Effector memory CD4-positive, alpha-beta T cell (primary cell): ENCODE measurements around the gene ACADVL.

Experiments used
- DNase-seq, 3 donors: peaks; one replicate each; pipeline ENCODE4 v3.0.0-alpha.2; 2020
- H3K27ac ChIP-seq: 2 replicates; pipeline ENCODE4 v1.7.0; 2013; ENCODE audit warnings: mild to moderate bottlenecking, low read length, moderate library complexity; ENCODE audit not compliant: insufficient read depth, poor library complexity, severe bottlenecking
- H3K27me3 ChIP-seq: replicated peaks from 2 replicates; pipeline ENCODE4 v1.7.0; 2013; ENCODE audit warnings: mild to moderate bottlenecking, low read length; ENCODE audit not compliant: insufficient read depth, control insufficient read depth, poor library complexity, severe bottlenecking
- H3K36me3 ChIP-seq: 2 replicates; pipeline ENCODE4 v1.7.0; 2013; ENCODE audit warnings: mild to moderate bottlenecking, low read length, moderate library complexity; ENCODE audit not compliant: control insufficient read depth, insufficient read depth
- H3K4me1 ChIP-seq: 2 replicates; pipeline ENCODE4 v1.7.0; 2013; ENCODE audit warnings: low read length, mild to moderate bottlenecking; ENCODE audit not compliant: control insufficient read depth, insufficient read depth, poor library complexity, severe bottlenecking
- H3K4me3 ChIP-seq: 2 replicates; pipeline ENCODE4 v1.7.0; 2013; ENCODE audit warnings: low read length, low read depth, mild to moderate bottlenecking; ENCODE audit not compliant: insufficient read depth, poor library complexity, severe bottlenecking
- H3K9me3 ChIP-seq: 2 replicates; pipeline ENCODE4 v1.7.0; 2013; ENCODE audit warnings: mild to moderate bottlenecking, low read length, moderate library complexity; ENCODE audit not compliant: control insufficient read depth

Gene ACADVL

GRCh38 chr17:7251661-7252175 is 32.0 kb downstream of the ACADVL start, which contains the start of gene CTDNEP1:
Gene CTDNEP1 (minus strand): TSS chr17:7251734. CDS start chr17:7251296, 438 bp downstream.
- Histone ChIP-seq H3K27me3 (no peaks in the 10 kb centered on the region), H3K9me3 (no peaks in the 10 kb centered on the region), H3K4me3 (peak within 1 kb of the TSS; percentile 100), H3K27ac (peak within 1 kb of the TSS; percentile 96), H3K36me3 (peaks cover 13% of the 10 kb centered on the region), H3K4me1 (peaks cover 31% of the 10 kb centered on the region)
- peak; percentile 97 to 100 (median 99) for DNase-seq

GRCh38 chr17:7252176-7253043 is 32.7 kb downstream of the ACADVL start, which contains the start of gene ELP5:
Gene ELP5 (plus strand): TSS chr17:7252215. CDS start chr17:7252551, 336 bp downstream.
- H3K4me1 ChIP-seq, result peaks cover 31% of the 10 kb centered on the region
- H3K27me3 ChIP-seq, result no peaks in the 10 kb centered on the region
- peaks cover 14% of the 10 kb centered on the region for H3K36me3 ChIP-seq
- no peaks in the 10 kb centered on the region for H3K9me3 ChIP-seq
- H3K27ac ChIP-seq, result peak within 1 kb of the TSS; percentile 96
- H3K4me3 ChIP-seq, result peak within 1 kb of the TSS; percentile 100
- peak; percentile 79 to 86 (median 79) for DNase-seq

GRCh38 chr17:7253082-7253481 is 33.3 kb downstream of the ACADVL start:
- no peaks in the 10 kb centered on the region for H3K27me3 ChIP-seq
- DNase-seq, result no peak
- peaks cover 31% of the 10 kb centered on the region for H3K4me1 ChIP-seq
- H3K27ac ChIP-seq, result peak overlapping the region; percentile 96
- H3K4me3 ChIP-seq, result peak overlapping the region; percentile 100
- no peaks in the 10 kb centered on the region for H3K9me3 ChIP-seq
- peaks cover 14% of the 10 kb centered on the region for H3K36me3 ChIP-seq

- Histone ChIP-seq H3K36me3 (peaks cover 23% of the 10 kb centered on the region), H3K4me1 (peaks cover 23% of the 10 kb centered on the region), H3K4me3 (no peak overlapping the region), H3K27ac (no peak overlapping the region), H3K27me3 (no peaks in the 10 kb centered on the region), H3K9me3 (no peaks in the 10 kb centered on the region)
- no peak for DNase-seq
Measured at GRCh38 chr17:7254511-7254910, 34.8 kb downstream of the ACADVL start.

- no peak for DNase-seq
- Histone ChIP-seq H3K9me3 (no peaks in the 10 kb centered on the region), H3K4me3 (no peak overlapping the region), H3K4me1 (peaks cover 21% of the 10 kb centered on the region), H3K27ac (no peak overlapping the region), H3K36me3 (peaks cover 23% of the 10 kb centered on the region), H3K27me3 (no peaks in the 10 kb centered on the region)
Measured at GRCh38 chr17:7256766-7257456, 37.2 kb downstream of the ACADVL start.

GRCh38 chr17:7258731-7259554 is 39.2 kb downstream of the ACADVL start:
- no peak for DNase-seq

GRCh38 chr17:7259555-7259889 is 39.8 kb downstream of the ACADVL start:
- Histone ChIP-seq H3K9me3 (no peaks in the 10 kb centered on the region), H3K27me3 (no peaks in the 10 kb centered on the region), H3K36me3 (peaks cover 20% of the 10 kb centered on the region), H3K4me3 (no peak overlapping the region), H3K27ac (no peak overlapping the region), H3K4me1 (peaks cover 30% of the 10 kb centered on the region)
- no peak for DNase-seq

More at GRCh38 chr17:7258731-7259554, 39.2 kb downstream of the ACADVL start:
- H3K4me1 ChIP-seq, result peaks cover 30% of the 10 kb centered on the region
- H3K4me3 ChIP-seq, result no peak overlapping the region
- H3K9me3 ChIP-seq, result no peaks in the 10 kb centered on the region
- H3K27me3 ChIP-seq, result no peaks in the 10 kb centered on the region
- peaks cover 23% of the 10 kb centered on the region for H3K36me3 ChIP-seq
- H3K27ac ChIP-seq, result no peak overlapping the region

- Histone ChIP-seq H3K36me3 (peaks cover 15% of the 10 kb centered on the region), H3K4me1 (peaks cover 30% of the 10 kb centered on the region), H3K27ac (no peak overlapping the region), H3K4me3 (no peak overlapping the region), H3K27me3 (no peaks in the 10 kb centered on the region), H3K9me3 (no peaks in the 10 kb centered on the region)
- no peak for DNase-seq
Measured at GRCh38 chr17:7260151-7260550, 40.4 kb downstream of the ACADVL start.

- Histone ChIP-seq H3K4me1 (peaks cover 30% of the 10 kb centered on the region), H3K27me3 (no peaks in the 10 kb centered on the region), H3K4me3 (peak overlapping the region; percentile 62), H3K36me3 (peaks cover 15% of the 10 kb centered on the region), H3K9me3 (no peaks in the 10 kb centered on the region), H3K27ac (peak overlapping the region; percentile 57)
- DNase-seq, result no peak
Measured at GRCh38 chr17:7260651-7261378, 41.1 kb downstream of the ACADVL start.
